Activated T-cell treated with anti-CD3 and anti-CD28 coated beads, Interleukin-2, amount 50 U/mL, for 48 hours (primary cell): ENCODE results near the gene GGACT.
"Not testable (repeated sequence)": the region's sequence is repeated elsewhere in the genome, so short reads cannot be mapped to it uniquely, and the experiment has no call there.

Experiments used
- DNase-seq, 2 experiments: peaks; one replicate each; pipeline ENCODE4 v3.0.0-alpha.2; 2020

The GGACT gene

DNA sequence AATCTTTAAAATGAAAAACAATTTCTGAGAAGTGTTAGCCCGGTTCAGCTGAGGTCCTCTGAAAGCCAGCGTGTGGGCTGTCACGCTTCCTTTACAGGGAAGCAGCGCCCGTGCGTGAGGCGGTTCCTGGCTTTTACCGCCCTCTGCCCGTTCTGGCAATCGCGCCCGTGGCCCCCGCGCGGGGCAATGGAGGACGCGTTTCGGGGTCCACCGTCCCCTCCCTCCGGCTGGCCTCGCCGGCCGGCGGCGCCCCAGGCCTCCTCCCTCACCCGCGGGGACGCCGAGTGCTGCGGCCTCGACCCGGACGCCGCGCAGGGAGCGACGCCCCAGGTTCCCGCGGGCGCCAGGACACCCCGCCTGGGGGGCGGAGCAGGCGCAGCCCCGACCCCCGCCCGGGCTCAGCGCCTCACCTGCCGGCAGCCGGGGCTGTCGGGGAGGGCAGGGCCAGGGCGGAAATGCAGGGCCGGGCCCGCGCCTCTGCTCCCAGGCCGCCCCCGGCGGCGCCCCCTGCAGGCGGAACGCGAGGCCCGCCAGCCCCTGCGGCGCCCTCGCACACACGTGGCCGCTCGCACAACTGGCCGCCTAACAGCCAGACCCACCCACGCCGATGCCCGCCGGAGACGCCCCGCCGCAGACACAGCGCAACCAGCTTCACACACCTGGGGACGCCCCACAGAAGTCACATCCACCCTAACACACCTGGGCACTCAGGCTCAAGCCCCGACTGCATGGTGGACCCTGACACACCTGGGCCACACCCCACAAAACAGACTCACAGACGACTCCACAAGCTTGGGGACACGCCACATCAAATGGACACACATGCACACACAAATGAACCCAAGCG is at the start of gene GGACT:
Gene GGACT, minus strand, starts transcription at position 459 of the 847 bp plus-strand sequence. CDS start 56,198 bp downstream, outside the sequence.
- DNase-seq: peak; percentile 87 to 90

DNA sequence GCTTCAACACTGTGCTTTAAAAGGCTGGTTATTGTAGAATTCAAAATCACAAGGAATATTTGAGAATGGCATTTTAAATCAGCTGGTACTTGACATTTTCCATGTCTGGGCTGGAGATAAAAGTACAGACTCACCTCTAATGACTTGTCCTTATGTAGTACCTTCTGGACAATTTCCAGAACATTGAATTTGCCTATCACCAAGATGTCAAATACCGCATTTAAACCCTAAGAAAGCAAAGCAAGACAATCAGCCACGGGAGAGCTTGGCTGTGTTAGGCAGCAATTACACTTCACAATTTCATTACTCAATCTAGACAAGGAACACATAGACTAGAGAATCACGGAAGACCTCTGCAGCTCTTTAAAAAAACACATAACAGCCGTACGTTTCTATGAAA is 49.2 kb upstream of the GGACT start:
- no peak for DNase-seq

DNA sequence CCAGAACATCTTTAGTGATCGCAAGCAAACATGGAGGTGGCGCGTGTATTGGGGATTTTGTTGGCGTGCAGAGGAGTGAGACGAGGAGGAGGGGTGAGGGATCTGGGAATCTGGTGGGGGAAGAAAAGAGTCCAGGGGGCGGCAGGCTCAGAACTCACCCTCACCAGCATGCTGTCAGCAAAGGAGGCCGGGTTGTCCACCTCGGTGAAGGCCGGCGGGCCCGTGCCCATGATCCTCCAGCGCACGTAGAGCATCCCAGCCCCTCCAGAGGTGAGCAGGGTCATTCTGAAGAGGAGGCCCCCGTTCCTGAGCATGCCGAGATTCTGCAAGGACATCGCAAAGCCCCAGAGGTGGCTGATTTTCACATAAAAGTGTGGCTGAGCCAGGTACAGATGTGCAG is 48.8 kb upstream of the GGACT start:
- no peak for DNase-seq

DNA sequence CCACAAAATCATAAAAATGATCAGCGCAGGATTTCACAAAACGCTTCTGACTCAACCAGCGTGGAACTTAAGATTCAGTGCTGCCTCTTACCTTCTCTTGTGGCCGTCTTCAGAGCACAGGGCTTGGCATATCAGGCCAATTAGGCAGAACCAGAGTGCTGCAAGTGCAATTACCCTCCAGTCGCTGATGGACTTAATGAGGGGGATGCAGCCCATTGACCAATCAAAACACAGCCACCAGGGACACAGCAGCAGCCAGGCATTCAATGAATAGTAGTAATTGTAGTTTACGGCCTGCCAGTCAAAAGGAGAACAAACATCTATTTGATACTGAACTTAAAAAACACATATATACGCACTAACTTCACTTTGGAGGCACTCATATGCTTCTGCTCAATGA is 47.9 kb upstream of the GGACT start:
- DNase-seq: no peak

DNA sequence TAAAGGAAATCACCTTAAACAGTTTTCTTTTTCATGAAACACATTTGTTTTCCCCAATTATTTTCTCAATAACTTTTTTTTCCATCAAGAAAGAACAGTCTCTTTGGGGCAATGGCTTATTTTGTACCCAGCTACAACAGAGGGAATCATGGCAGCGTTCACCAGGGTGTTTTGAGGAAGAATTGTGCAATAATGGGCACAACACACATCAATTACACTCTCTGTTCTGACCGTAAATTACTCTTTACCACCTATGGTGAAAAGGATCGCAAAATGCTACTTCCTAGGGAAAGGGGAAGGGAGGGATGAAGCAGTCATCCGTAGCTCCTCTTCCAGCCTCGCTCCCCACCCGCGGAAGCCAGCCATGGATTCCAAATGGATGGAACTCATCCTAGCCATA is 47.4 kb upstream of the GGACT start:
- no peak for DNase-seq

DNA sequence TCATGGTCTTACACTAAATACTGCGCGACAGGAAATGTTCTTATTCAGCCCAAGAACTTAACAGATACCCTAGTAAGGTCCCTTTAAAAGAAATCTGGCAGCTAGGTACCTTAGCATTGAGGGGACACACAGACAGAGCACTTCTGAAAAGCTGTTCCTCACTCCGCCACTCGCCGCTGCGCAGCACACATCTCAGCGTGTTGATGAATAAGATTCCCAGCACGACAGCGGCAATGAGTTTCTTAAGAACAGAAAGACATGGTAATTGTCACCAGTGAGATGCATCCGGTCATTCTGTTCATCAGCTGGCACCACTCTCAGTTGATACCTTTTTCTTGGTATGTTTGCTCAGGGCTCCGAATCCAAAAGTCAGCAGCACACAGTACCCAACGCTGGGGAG is 46.1 kb upstream of the GGACT start:
- DNase-seq: no peak

DNA sequence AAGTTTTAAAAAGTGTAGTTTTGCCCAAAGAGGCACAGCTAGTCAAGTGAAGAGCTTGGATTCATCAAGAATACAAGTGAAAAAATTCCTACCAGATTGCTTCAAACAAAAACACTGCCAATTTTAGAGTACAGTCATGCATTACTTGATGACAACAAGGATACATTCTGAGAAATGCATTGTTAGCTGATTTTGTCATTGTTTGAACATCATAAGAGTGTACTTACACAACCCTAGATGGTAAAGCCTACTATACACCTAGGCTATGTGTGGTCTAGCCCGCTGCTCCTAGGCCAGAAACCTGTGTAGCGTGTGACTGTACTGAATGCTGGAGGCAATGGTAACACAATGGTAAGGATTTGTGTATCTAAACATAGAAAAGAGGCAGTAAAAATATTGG is 44.9 kb upstream of the GGACT start:
- no peak for DNase-seq

DNA sequence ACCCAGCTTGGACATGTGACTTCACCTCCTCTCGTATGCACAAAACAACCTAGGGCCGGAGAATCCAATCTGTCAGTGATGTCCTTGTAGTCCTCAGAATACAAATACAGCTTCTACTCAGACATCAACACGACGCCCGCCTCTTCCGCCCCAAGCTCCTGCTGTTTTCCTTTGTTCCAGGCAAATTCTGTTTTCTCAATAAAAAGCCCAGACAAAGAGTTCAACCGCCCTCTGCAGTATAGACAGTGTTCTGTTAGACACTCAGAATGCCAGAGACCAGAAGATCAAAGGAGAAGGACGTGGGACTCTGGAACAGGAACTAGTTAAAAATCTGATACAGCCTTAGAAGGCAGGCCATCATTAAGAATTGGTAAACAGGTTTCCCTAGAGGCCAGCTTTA is 42.0 kb upstream of the GGACT start:
- DNase-seq: no peak

DNA sequence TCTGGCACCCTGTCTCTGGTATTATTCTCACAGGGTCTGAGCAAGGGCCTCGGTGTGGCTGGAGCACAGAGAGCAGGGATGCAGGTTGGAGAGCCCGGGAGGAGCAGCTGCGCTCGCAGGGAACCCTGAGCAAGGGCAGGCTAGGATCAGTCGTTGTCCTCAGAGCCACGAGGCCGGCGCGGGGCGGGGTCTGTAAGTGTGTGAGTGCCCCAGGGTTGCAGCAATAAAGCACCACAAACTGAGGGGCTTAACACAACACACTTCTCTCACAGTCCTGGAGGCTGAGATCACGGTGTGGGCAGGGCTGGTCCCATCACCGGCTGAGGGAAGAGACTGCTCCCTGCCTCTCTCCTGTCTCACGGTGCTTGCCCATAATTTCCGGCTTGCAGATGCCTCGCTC is 38.5 kb upstream of the GGACT start:
- no peak for DNase-seq

DNA sequence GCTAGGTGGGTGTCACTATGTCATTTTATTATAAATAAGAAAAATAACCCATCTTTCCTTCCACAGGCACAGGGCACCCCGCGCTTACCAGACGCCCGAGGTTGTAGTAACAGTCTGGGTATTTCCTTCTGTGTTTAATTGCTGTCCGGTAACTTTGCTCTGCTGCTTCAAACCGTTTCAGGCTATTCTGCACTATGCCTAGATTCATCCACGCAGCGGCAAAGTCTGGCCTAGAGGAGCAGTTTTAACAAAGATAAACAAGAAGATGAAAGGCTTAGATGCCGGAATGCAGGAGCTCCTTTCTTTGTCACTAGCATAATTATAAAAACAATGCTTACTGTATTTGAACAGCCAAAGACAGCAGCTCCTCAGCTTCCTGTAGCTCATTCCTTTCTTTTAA is 36.9 kb upstream of the GGACT start:
- DNase-seq: no peak

DNA sequence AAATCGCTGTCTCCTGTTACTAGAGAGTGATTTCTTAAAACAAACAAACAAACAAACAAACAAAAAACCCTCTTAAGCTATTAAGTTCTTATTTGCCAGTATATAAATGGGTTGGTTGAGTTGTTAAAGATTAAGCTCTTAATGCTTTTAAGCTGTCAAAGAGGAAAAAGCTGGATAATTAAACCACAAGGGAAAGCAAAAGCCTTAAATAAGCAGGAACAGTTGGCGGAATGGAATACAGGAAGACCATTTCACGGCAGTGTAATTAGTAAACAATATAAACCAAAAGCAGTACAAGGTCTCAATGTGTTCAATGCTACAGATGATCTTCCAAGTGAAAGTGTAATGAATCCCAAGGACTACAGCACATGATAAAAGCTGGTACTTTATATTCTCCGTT is 32.2 kb upstream of the GGACT start:
- DNase-seq: no peak

DNA sequence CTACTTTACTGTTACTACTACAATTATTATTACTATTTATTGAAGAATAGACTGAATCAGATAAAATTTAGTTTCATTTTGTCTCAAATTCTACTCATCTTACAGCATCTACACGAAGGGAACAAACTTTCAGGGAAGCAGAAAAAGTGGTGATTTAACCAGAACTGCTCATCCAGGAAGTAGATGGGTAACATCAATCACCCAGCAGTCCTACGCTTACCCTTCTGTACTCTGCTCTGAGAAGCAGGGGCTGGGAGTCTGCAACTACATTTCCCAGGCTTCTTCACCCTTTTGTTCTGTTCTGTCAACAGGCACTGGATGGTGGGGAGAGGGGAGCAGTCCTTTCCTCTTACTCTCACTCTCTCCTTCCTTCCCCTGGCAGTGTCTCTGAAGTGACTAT is 31.4 kb upstream of the GGACT start:
- no peak for DNase-seq

DNA sequence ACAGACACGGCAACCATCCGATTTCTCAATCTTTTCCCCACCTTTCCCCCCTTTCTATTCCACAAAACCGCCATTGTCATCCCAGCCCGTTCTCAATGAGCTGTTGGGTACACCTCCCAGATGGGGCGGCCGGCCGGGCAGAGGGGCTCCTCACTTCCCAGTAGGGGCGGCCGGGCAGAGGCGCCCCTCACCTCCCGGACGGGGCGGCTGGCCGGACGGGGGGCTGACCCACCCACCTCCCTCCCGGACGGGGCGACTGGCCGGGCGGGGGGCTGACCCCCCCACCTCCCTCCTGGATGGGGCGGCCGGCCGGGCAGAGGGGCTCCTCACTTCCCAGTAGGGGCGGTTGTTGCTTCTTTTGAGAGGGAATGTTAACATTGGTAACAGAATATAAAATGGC is 30.3 kb upstream of the GGACT start:
- not testable (repeated sequence) for DNase-seq

DNA sequence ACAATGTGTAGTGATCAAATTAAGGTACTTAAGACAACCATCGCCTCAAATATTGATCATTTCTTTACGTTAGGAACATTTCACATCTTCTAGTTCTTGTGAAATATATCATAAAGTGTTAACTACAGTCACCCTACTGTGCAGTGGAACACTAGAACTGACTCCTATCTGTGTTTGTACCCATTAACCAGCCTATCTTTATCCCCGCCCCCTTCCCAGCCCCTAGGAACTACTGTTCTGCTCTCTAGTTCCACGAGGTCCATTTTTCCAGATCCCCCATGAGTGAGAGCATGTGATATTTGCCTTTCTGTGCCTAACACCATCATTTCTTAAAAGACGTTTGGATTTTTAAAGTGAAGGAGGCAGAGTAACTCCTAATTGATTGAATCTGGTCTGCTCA is 24.4 kb upstream of the GGACT start:
- DNase-seq: no peak

DNA sequence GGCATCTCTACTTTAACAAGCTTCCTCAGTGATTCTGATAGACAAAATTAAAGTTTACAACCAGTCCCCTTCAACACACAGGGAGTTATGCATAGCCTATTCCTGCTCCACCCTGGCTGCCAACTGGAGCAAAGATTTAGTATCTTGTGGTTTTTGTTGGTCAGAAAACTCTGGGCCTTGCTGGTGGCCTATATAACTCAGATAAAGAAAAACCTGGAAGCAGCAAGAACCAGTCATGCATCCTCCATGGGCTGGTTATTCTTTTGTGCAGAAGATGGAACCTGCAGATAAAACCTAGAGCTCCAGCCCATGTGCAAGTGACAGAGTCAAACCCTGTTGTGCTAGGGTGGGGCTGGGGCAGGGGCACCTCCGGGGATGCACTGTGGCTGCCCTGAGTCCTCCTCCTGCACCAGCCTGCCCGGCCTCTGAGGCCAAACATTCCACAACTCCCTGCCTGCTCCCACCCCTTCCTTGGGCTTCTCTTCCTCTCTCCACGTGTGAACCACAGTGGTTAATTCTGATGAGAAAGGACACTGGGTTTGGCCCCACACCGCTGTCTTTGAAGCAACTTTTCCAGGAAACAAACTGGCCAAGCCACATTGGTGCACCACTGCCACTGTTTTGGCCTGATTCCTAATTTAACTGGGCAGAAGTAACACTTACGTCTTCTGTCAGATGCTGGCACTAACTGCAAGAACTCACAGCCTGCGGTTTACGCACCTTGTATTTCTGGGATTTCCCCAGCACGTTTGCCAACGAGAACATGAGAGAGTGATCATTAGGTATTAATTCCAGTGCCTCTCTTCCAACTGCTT is 23.3 kb upstream of the GGACT start:
- DNase-seq: no peak

DNA sequence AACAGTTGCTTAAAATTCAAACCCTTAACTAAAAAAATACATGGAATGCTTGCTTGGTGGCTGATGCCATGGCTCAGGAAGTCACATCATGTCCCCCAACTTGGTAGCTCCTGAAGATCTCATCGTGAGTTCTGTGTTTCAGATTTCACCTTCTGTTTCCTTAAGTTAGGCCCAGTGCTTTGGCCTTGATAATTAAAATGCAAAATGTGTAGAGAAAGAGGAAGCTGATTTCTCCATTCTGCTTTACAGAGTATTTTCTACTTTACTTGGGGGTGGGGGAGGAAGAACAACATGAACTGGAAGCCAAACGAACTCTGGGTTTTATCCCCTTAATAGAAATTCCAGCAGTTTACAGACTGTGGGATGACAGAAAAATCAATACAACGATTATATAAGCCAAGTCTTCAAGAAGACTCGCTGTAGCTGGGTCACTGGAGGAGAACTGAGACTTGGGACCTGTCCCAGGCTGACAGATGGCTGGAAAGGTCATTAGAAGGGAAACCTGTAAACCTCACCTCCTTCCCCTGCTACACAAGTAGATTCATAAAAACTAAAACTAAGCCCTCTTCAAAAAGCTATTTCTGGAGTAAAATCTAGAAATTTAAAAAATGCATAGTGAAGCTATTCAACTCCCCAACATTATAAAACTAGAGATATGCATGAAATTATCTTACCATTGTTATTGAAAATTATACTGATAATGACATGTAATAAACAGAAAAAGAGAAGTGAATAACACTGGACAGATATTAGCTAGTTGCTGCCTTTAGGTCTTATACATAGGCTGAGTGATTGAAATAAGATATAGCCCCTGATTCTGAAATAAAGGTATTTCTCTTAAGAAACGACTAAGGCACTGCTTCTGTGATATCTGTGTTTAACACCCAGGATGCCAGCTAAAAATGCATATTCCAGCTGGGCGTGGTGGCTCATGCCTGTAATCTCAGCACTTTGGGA is 22.1 kb upstream of the GGACT start:
- no peak for DNase-seq

DNA sequence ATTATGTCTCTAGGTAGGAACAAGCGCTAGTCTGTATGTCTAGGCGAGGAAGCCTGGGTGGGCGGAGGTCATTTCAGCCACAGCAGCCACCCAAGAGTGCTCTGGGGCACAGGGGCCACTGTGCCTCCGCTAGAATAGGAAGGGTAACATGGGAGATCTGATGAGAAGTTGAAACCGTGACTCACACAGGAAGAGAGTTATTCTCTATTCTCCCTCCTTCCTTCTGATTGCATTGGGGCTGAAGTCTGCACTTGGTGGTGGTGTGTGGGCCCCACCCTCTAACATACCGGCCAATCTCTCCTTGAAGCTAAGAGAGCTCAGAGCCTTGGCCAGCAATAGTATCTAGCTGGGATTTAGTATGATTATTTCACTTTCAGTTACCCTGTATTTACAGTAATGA is 20.3 kb upstream of the GGACT start:
- peak; percentile 28 to 35 for DNase-seq

DNA sequence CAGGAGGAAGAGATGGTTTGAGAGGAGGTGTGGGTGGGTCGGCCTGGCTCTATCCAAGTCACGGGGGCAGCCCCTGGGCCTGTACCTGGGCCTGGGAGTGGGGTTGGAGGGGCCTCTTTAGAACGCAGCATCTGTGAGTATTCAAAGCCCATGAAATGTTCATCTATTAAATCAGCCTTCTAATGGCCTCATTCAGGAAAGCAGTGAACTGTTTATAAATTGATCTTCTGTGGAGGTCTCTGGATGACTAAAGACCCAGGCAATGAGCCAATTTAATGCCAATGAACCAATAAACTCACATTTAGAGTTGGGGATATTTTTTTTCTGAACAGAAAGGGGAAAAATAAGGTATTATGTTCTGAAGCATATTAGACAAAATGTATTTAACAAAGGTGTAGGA is 19.9 kb upstream of the GGACT start:
- no peak for DNase-seq

DNA sequence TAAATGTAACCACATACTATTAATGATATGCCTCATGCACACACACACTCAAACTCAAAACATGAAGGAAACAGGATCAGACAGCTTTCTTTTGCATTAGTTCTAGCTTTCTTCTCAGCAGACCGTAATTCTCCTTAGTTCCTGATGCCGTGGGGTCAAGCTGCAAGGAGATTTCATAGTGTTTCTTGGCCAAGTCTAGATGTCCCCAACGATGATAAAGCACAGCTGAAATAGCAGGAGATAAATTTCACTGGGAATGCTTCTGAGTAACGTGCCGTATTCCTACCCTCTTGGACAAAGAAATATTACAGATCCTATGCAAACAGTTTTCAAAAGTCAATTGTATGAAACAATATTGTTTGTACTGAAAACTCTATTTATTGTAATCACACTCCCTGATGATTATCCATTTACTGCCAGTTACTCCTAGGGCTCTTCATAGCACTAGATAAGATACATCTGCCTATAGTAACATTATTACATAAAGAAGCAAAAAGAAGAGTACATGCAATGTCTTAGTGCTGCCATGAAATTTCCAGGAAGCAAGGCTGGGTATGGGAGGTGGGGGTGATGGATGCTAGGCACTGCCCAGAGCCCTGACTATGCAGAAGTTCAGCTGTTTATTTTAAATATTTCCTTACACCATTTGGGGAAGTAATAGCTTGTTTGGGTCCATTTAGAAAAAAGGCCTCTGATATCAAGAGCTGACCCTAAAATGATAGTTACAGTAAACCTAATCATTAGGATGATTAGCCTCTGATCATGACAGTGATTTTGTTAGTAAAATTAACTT is 16.5 kb upstream of the GGACT start:
- DNase-seq: no peak

DNA sequence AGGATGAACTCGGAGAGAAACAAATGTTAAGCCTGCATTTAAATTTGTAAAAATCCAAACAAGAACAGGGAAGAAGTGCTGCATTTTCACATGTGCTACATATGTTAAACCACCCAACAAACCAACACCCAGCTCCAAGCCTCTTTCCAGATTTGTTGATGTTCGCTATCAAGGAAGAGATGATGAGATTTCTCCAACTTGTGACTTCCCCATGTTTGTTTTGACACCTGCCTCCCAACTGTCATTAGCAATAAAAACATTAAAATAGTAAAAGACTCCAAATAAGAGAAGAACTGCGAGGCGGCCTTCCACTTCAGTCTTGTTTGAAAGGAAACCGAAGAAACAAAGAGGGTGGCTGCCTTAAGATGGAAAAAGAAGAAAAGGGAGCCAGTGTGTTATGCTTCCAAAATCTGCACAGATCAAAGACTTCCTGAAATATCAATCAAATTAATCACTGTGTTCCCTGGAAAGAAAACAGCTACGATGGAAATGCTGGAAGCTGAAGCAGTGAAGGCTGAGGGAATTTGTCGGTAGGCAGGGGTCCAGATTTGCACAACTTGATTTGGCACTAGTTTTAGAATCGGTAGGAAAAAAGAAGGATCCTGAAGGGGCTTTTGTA is 14.0 kb upstream of the GGACT start:
- no peak for DNase-seq

DNA sequence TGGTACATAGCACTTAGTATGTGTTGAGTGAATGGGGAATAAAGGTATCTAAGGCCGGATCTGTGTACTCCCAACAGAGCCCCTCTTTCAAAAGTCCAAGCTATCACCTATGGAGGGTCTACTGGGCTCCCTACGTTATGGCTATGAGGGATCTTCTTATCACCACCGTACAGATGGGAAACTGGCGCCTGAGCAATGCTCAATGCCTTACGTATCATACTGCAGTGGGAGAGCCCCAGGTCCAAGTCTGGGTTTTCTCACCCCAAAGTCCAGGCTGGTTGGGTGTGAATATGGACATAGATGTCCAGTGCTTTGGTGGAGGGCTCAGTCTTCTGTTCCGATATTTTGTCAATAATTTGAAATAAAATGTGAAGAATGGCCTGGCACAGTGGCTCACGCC is 13.1 kb upstream of the GGACT start:
- DNase-seq: no peak

DNA sequence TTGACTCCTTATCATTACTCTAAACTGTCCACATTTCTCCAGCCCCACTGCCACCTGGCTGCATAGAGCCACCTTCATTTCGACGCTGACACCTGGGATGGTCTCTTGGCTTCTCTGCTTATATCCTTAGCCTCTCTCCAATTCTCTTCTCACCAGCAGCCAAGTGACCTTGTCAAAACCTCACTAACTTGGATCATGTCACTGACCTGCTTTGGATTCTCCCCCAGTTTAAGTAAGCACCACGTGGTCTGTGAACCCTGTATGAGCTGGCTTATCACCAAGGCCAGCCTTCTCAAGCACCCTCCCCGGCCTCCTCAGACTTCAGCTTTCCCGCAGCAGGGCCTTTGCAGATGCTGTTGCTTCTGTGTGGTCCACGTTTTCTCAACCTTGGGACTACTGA is 12.3 kb upstream of the GGACT start:
- DNase-seq: no peak
